ENCODE results near the gene PPP1R16B.

The PPP1R16B gene

DNA sequence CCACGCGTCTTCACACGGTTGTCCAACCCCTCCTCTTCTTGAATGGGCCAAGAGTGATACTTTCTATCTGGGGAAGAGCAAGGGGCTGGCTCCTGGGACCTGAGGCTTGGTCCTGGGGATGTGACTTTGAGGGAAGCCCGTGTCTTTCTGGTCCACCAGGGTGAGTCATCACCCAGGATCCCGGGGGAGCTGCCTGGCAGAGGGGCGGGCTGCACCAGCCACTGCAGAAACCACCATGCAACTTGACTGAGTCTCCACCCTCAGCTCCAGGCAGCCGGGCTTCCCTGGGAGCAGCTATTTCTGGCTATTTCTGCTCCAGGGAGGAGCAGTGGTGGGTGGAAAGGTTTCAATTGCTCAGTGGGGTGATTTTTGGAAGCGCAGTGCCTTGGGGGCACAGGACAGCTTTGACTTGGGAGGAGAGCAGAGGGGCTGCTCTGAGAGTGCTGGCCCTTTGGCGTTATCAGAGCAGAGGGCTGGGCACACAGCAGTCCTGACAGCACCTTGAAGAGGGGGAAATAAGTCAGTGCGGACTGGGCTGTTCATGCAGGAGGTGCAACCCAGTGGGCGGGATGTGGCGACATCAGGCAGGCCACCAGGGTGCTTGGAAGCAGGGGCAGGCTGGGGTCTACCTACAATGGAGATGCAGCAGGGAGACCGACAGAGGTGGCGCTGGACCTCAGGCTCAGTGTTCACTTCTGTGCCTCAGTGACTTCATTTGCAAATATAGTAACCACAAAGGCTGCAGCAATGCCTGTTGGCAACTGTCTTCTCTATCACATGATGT lies 75.6 kb downstream of the PPP1R16B start:
- no peak for DNase-seq

DNA sequence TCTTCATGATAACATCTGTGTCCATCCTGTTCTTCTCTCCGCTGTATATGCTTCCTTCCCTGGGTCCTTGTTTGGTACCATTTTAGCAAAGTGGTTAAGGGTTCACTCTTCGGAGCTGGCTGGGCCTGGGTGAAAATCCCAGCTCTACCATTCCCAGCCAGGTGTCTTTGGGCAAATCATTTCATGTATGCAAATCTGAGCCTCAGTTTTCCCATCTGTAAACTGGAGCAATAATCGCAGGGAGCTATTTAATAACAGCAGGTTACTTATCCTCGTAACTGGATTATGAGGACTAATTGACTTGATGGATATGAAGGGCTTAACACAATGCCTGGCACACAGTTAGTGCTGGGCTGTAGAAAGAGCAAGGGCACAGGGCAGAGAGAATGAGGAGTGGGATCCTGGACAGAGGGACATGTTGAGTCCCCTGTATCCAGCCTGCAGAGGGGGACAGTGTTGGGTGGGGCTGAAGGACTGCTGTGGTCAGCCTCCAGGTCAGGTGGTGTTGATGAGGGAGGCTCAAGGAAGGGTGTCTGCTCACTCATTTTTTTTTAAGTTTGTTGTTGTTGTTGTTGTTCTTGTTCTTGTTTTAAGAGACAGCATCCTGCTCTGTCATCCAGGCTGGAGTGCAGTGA lies 76.4 kb downstream of the PPP1R16B start:
- no peak for DNase-seq

DNA sequence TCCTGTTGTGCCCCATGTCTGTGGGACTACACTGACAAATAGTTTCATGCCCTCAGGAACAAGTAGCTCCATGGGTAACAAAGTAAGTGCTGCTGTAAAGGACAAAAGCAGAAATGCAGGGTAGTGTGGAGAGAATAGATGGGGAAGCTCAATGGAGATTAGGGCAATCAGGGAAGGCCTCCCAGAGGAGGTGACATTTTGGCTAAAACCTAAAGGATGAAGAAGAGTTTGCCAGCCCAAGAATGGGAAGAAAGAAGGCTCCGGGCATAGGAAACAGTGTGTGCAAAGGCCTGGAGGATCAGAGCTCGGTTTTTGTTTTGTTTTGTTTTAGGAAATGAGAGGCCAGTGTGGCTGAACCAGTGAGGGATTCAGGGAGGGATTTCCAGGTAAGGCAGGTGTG lies 77.1 kb downstream of the PPP1R16B start:
- DNase-seq = no peak

DNA sequence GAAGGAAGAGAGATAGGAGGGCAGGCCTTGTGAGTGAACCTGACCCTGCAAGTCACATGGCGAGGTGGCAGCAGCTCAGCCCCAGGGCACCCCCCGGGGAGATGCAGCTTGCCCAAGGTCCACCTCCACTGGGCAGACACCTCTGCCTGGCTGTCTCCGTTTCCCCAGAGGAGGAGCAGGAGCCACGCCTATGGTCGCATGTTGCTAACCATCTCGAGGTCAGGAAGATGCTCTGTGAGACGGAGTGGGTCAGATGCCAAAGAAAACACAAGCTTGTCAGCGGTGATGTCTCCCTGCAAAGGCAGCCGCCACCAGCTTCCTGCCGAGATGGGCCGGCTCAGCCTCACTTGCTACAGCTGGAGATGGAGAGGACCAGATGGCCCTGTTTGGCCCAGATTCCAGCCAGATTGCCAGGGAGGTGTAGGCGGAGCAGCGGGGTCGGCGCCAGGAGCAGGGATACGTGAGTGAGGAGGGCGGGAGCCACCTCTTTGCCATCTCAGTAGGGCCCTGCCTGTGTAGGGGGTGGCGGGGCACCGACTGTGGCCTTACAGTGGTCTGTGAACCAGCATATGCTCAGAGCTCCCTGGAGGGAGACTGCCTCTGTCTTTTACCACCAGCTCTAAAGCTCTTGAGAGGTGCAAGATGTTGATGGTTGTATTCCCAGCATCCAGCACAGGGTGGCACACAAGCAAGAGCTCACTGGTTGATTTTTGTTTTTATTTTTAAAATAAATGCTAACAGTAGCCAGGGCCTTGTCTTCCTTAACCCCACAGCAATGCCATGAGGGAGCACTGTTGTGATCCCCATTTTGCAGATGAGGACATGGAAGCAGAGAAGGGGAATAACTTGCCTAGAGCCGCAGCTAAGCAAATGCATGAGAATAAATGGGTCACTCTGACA lies 77.8 kb downstream of the PPP1R16B start:
- DNase-seq = no peak

DNA sequence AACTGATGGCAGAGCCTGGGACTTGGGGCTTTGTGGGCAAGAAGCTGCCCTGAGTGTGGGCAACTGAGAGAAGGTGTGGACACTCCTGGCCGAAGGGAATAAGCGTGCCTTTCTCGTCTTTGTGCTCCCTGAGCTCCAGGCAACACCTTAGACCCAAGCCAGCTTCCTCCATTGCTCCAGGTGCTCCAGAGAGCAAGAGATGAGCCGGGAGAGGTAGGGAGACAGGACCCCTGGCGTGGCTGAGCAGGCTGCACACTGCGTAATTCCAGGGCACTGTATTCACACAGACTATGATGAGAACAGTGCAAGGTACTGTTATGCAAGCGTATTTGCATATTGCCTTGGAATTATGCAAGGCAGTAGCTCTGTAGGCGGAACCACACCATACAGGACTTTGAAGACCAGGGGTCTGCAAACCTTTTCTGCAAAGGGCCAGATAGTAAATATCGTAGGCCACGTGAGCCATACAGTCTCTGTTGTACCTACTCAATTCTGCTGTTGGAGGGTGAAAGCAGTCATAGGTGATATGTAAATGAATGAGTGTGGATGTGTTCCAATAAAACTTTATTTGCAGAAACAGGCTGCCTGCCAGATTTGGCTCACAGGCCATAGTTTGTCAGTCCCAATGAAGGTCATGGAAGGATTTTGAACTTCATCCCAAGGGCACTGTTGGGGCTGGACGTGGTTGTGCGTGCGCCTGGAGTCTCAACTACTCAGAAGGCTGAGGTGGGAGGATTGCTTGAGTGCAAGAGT lies 78.7 kb downstream of the PPP1R16B start:
- DNase-seq = no peak

DNA sequence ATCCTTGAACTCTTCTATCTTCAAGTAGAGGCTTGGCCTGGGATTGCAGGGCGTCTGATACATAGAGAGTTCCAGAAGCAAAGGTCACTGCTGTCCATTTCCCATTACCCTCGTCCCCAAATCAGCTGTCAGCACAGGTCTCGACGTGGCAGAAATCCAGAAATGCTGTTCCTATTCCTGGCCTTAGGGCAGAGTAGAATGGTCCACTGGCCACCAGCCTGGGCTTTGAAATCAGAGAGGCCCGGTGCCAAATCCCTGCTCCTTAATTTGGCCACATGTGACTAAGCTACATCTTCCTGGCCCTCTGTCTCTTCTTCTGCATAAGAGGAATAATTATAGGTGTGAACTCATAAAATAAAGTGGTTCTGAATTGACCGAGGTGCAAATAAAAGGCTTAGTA lies 79.9 kb downstream of the PPP1R16B start:
- no peak for DNase-seq

DNA sequence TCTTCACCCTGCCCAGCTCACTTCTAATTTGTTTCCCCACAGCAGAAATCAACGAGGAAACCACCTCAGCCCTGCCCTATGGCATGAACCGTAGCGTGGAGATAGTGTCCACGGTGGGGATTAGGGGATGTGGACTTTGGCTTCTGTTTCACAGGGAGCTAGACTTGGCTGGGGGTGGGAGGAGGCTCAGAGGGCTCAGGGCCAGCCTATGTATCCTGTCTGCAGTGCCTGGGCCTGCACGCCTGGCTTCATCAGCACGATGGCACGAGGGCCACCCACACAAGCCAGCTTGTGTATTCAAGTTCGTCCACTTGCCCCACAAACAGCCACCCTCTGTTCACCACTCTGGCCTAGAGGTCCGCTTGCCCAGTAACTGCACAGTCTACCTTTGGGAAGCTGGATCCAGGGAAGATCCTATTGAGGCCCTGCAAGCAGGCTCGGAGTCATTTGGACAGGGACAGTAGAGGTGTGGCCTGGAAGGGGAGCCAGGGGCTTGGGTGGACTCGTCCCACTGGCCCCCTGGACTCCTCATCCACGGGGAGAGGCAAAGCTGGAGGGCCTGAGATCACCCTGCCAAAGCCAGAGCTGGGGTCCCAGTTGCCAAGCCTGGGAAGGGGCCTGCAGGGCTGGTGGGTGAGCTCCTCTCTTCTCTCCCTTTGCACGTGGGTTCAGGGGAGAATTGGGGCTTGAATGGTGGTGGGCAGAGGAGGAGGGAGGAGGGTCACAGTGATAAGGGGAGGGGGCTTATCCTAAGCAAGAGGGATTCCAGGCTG lies 82.7 kb downstream of the PPP1R16B start:
- DNase-seq = no peak

DNA sequence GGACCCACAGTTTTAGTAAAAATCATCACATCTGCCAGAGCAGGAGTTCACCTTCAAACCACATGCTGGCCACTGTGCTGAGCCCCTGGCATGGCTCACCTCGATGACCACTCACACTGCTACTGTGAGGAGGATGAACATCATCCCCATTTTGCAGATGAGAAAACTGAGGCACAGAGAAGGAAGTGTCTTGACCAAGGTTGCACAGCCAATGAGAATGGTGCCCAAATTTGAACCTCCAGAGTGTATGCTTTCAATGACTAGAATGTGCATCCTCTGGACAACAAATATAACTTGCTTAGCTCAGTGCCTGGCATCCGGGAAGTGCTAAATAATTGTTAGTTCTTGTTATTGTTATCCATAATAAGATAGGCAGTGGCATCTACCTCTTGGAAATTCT lies 83.6 kb downstream of the PPP1R16B start:
- no peak for DNase-seq

DNA sequence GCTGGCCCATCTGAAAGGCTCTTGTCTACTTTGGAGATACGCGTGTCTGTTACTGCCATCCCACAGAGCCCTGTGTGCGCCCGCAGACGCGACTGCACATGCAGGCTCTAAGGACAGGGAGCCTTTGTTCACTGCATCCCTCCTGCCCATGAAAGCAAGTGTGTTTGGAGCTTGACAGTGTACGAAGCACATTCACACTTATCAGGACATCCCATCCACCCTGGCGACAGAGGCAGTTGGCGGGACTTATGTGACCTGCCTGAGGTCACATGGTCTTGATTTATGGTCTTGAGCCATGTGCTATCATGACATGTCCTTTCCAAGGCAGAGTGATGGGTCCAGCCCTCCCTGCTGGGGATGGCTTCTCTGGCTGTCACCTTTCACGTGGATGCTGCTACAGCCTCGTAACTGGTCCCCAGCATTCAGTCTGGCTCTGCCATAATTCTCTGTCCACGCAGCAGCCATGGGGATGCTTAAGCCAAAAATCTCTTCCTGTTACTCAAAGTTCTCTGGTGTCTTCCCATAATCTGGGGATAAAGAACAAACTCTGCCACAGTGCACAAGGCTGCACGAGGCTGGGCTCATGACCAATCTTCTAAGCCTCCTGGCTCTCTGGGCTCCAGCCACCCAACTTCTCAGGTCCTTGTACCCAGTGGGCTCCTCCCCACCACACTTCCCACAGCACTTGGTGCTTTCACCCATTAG lies 84.4 kb downstream of the PPP1R16B start:
- DNase-seq = no peak

DNA sequence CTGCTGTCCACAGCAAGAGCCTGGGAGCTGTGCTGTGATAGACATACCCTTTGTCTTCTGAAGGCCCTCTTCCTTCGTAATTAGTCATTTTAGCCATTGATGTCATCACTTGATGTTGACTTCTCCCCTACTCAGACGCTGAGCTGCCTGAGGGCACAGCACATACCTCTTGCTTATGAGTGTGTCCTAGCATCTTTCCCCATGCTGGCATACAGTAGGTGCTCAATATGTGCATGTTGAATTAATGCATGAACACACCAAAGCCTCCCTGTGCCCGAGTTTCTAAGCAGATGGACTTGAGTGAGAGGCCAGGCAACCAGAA lies 85.0 kb downstream of the PPP1R16B start:
- no peak for DNase-seq

DNA sequence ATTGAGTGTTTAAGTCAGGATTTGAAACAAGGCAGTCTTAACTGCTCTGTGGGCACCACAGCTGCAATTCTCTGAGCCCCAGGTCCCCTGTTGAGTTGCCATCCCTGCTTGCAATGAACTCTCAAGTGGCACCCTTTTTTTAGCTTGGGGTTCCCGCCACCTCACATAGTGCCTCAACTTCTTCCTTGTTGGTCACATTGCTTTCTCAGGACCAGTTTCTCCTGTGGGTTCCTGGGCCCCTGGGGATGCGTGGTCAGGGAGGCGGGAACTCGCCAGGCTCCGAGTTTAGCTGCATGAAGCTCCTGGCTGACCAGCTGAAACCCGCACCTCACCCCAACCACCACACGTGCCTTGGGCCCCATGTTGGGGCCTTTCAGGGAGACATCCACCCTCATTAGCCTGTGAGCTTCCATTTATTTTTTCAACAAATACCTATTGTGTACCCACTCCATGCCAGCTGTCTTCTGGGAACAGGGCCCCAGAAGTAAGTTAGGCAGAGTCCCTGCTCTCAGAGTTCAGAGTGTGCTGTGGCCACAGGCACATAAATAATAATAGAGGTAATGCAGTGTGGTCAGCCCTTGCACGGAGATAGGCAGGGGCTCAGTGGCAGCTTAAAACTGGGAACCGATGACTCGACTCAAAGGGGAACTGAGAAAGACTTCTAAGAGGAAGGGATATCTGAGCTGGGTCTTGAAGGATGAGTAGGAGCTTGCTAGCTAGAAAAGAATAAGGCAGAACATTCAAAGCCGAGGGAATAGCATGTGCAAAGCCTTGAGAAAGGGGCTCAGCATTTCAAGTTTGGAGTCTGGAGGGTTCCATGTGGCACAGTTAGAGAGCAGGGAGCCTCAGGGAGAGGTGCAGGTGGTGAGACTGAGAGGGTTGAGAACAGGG lies 86.8 kb downstream of the PPP1R16B start:
- DNase-seq = no peak

DNA sequence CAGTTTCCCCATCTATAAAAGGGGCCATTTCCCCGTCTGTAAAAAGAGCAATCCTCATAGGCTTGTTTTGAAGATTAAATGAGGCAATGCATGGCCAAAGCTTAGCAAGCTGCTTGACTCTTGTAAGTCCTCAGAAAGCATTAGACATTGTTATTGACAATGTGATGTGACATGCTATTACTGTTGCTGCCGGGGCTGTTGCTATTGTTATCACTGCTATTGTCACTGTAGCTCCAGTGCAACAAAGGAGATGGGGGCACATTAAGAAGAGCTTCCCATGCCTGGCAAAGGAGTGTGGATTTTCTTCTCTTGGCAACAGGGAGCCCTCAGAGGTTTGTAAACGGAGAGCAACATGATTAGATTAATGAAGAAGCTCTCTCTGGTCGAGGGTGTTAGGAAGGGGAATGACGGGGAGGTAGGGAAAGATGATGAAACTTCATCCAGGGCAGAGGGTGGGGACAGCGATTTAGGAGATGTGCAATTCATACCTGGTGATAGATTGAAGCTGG lies 87.6 kb downstream of the PPP1R16B start:
- DNase-seq = no peak

DNA sequence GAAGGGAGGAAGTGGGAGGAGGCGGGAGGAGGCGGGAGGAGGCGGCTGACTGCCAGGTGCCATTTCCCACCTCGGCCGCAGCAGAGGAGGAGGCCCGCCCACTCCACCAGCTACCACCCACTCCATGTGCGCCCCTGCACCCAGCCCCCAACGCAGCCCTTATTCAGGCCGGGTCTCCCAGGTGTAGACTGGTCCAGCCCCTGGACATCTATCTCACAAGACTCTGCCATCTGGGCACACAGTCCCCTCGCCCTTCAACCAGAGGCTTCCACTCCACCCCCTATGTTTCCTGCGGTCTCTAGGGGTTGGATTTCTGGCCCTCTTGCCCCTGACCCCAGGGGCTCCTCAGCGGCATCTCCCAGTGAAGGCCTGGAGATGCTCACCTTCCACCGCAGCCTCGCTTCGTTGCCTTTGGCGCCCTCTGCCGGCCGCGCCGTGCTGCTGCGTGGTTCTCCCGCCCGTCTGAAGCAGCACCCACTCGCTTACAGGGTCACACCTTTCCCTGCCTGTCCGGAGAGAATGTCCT lies 88.1 kb downstream of the PPP1R16B start:
- peak; percentile 84 for DNase-seq

DNA sequence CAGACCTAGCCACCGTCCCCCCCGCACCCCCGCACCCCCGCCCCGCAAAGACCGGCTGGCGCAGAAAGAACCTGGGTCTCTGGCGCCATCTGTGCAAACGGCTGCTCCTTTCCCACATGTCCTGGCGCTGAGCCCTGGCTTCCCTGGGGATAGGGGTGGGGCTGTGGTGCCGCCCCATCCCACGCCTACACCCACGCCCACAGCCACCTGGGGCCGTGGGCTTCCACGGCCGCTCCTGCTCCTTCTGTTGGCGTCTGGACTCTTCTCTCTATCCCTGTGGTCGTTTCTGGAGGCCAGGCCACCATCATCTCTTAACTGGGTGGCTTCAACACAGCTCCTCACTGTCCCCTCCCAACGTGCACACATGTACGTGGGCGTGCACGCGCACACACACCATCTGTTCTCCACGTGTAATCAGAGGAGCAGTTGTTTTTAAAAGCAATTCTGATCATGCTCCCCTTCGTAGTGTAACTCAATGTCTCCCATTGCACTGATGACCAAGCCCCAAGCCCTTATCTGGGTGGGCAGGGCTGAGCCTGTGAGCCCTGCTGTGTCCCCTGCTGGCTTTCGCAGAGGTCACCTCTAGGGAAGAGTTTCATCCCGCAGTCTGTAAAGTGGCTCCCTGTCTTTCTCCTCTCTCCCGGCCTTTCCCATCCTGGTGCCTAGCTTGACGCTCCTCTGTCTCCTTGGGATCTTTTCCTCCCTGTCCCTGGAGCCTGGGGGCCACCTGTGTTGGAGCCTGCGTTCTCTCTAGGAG lies 88.8 kb downstream of the PPP1R16B start:
- DNase-seq = no peak

DNA sequence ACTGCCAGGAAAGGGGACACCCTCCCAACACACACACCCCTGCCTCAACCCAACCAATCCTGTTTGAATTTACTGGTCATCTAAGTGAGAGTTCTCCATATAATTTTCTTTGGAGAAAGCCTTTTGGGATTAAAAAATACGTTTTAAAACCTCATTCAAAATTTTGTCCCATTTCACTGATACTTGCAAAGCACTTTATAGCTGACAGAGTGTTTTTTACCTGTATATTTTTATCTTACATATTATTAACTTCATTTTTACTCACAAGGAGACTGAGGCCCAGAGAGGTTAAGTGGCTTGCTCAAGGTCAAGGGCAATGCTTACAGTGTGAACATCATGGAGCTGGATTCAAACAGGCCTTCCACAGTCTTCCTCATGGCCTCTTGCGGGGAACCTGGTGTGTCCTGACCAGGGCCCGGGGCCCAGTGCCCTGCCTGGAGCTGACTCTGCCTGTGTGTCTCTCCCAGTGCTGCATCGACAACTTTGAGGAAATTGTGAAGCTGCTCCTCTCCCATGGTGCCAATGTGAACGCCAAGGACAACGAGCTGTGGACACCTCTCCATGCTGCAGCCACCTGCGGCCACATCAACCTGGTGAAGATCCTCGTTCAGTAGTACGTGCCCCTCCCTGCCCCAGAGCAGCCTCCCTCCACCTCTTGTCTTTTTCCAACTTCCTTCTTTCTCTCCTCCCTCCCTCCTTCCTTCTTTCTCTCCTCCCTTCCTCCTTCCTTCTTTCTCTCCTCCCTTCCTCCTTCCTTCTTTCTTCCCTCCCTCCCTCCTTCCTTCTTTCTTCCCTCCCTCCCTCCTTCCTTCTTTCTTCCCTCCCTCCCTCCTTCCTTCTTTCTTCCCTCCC lies 89.8 kb downstream of the PPP1R16B start:
- DNase-seq = no peak

DNA sequence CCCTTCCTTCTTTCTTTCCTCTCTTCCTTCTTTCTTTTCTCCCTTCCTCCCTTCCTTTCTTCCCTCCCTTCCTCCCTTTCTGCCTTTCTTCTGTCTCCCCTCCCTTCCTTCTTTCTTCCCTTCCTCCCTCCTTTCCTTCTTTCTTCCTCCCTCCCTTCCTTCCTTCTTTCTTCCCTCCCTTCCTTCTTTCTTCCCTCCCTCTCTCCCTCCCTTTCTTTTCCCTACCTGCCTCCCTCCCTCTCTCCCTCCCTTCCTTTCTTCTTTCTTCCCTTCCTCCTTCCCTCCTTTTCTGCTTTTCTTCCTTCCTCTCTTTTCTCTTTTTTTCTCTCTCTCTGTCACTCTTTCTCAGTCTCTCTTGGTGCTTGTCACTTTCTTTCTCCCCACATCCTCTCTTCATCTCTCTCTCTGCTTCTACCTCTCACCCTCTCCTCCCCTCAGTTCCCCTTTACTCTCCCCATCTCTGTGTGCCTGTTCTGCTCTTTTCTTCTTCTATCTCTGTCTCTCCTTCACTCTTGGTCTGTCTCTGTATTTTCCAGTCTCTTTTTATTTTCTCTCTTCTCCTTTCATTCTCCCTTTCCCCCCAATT lies 90.6 kb downstream of the PPP1R16B start:
- no peak for DNase-seq

DNA sequence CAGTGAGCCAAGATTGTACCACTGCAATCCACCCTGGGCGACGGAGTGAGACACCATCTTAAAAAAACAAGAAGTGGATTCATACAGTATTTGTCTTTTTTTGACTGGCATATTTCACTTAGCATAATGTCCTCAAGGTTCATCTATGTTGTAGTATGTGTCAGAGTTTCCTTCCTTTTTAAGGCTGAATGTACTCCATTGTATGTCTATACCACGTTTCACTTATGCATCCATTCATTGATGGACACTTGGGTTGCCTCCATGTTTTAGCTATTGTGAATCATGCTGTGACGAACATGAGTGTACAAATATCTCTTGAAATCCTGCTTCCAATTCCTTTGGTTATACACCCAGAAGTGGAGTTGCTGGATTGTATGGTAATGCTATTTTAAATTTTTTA lies 91.8 kb downstream of the PPP1R16B start:
- DNase-seq = no peak

DNA sequence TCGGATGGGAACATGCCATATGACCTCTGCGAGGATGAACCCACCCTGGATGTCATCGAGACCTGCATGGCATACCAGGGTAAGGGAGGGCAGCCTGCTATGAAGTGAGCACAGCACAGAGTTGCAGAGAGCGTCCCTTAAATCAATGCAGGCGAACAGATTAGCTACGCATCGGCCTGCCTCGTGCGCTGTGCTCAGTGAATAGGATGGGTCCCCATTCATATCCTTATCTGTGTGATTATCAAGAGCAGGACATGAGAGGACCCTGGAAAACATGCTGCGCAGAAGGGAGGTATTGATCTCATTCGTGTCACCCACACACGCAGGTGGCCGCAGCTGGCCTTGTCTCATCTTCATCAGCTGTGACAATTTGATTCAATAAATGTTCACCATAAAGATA lies 95.1 kb downstream of the PPP1R16B start:
- no peak for DNase-seq
